Fibroblast of lung (primary cell): ENCODE data around the gene OMP.

ENCODE experiments used
- CTCF ChIP-seq, 2 donors: IDR thresholded peaks in 1 of 2; conservative IDR thresholded peaks in 1 of 2; 1 replicate in 1 of 2; 2 replicates in 1 of 2; pipeline ENCODE4 v1.5.1; 2011 to 2012; ENCODE audit warnings: low read length in 2 of 2, control low read depth in 1 of 2, inconsistent platforms in 1 of 2, low read depth in 1 of 2, mild to moderate bottlenecking in 1 of 2
- EZH2 ChIP-seq: IDR thresholded peaks from 2 replicates; pipeline ENCODE4 v1.5.1; 2012; ENCODE audit warnings: low read length, control low read depth, mild to moderate bottlenecking; ENCODE audit errors: missing control alignments

GRCh38 chr11:77096591-77097019, 6.0 kb upstream of the OMP start:
- no peak for TF ChIP-seq CTCF (conservative IDR thresholded peaks at IDR 0.05 in 1 of 2, IDR thresholded peaks at IDR 0.05 in 1 of 2; ENCODE audit: low read depth in 1 of 2, low read length in 2 of 2)
- no peak for TF ChIP-seq EZH2
